ENCODE measurements around the gene RAB9A.
A peak's percentile ranks its signal among the peaks of the same experiment; 100 is the strongest.
"Not testable (repeated sequence)": the region's sequence is repeated elsewhere in the genome, so short reads cannot be mapped to it uniquely, and the experiment has no call there.

The RAB9A gene, protein sequence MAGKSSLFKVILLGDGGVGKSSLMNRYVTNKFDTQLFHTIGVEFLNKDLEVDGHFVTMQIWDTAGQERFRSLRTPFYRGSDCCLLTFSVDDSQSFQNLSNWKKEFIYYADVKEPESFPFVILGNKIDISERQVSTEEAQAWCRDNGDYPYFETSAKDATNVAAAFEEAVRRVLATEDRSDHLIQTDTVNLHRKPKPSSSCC

DNA sequence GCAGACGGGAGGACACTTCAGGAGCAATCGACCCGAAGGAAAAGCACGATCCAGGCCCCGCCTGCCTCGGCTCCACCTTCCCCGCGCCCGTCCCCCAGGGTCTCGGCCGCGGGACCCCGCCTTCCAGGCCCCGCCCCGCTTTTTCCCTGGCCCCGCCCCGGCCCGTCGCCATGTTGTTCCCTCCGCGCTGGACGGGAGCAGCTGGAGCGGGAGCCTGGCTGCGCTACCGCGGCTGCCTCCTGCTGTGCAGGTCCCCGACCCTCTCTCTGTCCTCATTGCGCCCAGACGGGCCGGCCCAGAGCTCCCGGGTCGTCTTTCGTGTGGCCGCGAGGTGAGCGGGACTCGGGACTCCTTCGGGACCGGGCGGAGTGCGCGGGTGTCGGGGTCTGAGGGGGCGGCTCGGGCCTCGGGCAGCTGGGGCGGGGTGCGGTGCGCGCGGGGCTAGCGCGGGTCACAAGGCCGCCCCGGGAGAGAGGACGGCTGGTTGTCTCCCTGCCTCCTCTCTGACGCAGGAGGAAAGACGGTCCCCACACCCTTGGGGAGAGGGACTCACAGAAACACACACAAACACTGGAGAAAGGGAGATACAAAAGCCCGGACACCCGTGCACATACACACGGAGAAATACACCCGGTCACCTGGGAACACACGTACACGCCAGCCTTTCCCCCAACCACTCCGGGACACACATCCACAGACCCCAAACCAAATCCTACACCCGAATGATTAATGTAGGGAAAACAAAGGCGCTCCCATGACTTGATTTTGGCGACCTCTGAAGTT is at the start of gene RAB9A:
Gene RAB9A, plus strand, starts transcription at position 171 of the 783 bp plus-strand sequence. CDS start 19,619 bp downstream, outside the sequence.
- DNase-seq = peak; percentile 75

DNA sequence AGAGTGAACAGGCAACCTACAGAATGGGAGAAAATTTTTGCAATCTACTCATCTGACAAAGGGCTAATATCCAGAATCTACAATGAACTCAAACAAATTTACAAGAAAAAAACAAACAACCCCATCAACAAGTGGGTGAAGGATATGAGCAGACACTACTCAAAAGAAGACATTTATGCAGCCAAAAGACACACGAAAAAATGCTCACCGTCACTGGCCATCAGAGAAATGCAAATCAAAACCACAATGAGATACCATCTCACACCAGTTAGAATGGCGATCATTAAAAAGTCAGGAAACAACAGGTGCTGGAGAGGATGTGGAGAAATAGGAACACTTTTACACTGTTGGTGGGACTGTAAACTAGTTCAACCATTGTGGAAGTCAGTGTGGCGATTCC is 47.2 kb upstream of the RAB9A start:
- not testable (repeated sequence) for DNase-seq

DNA sequence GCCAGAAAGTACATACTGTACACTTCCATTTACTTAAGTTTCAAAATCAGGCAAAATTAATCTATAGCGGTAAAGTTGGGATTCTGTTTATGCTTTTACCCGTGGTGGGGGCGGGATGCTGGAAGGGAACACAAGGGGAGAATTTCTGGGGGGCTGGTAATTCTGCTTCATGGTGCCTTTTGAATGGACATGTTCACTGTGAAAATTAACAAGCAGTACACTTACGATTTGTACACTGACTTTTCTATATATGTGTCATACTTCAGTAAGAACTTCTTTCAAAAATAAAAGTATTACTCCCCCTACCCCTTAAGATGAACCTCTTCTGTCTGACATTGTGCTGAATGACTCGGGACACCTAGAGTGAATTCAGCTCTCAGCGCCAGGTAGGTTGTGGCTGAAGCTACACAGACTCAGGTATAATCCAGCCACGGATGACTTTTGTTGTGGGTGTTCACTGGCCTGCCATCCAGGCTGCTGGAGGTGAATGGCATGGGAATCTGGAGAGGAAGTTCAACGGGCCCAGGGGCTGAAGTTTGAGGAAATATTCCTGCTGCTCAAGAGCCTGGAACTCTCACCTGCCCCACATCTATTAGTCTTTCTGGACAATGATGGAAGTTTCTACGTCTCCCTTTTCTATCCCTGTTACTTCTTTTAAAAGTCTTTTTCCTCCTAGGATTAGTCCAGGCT is 43.3 kb upstream of the RAB9A start:
- no peak for DNase-seq

DNA sequence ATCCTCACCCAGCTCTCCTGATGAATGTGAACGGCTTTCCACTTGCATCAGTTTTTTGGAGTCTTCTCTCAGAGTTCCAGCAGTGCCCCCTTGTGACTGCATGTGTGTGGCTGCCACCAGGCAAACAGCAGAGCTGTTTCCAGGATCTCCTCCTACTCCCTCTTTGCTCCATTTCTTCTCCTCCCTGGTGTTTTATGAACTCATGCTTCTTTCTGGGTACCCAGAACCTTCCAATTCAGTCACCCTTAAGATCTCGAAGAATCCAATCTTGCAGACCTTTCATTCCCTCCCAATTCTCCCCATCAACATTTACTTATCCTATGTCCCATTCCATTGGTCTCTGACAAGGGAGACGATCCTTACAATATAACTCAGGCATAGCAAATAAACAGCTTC is 42.8 kb upstream of the RAB9A start:
- DNase-seq = peak; percentile 71

DNA sequence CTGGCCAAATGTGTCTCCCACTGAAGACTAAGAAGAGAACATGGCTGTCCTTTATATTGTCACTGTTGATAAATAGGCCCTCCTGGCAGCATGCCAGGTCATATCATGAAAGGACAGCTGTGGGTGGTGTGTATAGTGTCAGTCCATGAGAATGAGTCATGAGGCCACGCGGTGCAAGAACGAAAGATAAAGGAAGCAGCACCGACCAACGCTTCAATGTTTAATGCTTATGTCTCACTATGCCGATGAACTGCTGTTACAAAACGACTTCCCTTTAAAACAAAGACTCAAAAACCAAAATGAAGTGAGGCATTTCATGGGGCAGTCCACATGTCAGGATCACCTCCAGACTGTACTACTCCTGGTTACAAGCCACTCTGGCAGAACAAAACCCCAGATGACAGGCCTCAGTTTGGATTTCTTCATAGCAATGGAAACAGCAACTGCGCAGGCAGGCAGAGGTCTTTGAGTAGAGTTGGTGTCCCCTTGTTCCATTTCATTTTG is 41.2 kb upstream of the RAB9A start:
- DNase-seq = peak; percentile 74

DNA sequence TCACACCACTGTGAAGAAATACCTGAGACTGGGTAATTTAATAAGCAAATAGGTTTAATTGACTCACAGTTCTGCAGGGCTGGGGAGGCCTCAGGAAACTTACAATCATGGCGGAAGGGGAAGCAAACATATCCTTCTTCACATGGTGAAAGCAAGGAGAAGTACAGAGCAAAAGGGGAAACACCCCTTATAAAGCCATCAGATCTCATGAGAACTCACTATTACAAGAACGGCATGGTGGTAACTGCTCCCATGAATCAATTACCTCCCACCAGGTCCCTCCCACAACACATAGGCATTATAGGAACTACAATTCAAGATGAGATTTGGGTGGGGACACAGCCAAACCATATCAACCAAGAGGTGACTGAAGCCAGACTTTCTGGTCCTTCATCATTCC is 40.6 kb upstream of the RAB9A start:
- not testable (repeated sequence) for DNase-seq

DNA sequence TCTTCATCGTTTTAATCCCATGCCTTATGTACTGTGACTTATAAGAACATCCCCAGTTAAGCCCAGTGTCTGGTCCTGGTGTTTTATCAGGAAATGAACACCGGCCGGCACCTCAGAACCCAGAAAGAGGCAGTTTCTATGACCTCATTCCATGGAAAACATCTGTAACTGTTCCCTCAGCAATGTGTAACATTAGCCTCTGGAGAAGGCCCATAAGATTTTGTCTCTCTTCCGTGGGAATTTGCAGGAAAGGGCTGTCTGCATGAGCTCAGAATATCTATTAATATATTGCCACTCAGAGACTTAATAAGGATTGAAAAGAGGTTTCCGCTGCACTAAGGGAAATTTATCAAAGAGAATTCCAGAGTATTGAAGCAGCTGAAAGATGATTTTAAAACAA is 39.1 kb upstream of the RAB9A start:
- DNase-seq = peak; percentile 73

DNA sequence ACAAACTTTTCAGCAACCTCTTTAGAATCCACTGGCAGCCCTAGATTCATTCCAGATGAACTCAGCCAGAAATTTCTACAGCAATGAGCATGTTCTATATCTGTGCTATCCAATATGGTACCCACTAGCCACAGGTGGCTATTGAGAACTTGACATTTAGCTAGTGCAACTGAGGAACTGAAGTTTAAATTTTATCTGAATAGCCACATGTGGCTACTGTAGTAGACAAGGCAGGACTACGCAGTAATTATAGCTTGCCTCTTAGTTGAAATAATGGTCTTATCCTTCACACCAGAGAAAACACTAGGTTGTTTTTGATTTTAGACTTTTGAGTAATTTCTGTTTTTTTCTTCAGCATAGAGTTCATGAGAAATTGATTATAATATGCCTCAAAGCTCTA is 38.6 kb upstream of the RAB9A start:
- no peak for DNase-seq

DNA sequence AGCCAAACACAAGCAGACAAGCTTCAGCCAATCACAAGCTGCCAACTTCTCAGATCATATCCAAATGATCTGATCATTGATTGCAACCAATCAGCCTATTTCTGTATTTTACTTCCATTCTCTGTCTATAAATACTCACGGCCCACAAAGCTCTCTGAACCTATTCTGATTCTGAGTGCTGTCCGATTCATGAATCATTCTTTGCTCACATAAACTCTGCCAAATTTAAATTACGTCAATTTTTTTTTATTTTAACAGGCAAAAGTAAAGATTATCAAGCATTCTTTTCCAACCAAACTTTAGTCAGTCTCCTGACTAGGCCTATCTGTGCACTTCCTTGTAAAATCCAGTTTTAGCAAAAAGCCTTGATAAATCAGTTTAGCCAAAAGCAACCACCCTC is 37.8 kb upstream of the RAB9A start:
- peak; percentile 25 for DNase-seq

DNA sequence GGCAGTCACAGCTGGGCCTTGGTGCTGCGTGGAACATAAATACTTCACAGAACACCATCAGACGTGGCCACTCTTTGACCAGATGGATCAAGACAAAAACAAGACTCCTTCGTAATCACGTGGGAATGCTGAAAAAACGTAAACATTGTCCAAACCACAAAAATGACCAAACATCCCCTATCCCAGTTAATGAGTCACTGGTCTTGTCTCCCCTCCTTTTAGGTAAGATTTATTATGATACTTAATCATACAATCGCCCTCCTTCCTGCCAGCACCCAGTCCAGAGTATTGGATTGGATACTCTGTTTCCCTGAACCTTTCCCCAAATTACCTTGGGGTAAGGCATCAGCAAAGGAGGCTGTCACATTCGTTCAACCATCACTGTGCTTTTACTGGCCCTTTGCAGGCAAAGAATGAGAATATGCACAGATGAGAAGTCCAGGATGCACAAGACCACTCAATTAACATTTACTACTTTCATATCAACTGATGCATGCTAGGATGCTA is 36.6 kb upstream of the RAB9A start:
- DNase-seq = peak; percentile 88

DNA sequence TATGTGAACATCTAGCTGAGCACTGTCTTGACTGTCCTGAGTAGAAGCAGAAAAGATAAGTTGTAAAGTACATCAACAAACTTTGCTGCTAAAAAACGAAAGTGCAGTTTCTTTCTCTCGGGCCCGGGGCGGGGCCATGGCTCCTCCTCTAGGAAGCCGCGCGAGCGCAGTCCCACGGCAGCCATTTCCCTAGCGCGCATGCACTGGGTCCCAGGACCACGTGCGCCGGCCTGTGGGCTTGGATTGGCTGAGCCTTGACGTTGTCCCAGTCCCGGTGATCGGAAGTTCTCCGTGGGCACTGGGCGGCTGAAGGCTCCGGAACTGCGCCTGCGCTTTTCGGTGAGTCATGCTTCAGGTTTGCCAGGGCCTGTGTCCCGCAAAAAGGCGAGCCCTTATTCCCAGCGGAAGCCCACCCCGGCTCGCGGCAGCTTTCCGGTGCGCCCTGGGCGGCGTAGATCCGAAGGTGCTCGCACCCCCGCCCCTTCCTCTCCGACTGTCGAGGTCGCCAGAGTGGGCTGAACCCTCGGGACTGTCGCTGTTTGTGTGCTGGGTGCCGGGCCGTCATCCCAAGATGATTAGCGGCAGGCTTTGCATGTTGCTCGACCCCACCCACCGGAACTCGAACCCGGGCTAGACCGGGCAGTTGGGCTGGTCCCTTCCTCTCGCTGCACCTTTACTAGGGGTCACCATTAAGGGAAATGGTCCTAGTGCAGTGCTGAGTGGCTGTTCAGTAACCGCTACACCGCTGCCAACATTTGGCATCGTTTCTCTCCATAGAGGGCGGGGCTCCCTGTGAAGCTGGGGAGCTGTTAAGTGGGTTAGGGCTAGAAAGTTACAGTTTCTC is 35.9 kb upstream of the RAB9A start, which contains the start of gene TCEANC:
Gene TCEANC, plus strand, starts transcription at position 292 of the 844 bp plus-strand sequence. CDS start 9,368 bp downstream, outside the sequence.
- DNase-seq = peak; percentile 97

DNA sequence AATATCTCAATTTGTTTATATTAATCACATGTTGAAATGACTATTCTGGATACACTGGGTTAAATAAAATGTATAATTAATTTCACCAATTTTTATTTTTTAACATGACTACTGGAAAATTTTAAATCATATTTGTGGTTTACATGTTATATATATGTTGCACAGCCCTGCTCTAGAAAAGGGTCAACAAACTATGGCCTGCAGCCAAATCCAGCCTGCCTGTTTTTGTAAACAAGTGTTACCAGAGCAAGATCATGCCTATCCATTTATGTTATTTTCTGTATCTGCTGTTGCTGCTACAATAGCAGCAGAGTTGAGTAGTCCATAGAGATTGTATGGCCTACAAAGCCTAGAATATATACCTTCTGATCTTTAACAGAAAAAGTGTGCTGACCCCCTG is 34.8 kb upstream of the RAB9A start:
- DNase-seq = no peak

DNA sequence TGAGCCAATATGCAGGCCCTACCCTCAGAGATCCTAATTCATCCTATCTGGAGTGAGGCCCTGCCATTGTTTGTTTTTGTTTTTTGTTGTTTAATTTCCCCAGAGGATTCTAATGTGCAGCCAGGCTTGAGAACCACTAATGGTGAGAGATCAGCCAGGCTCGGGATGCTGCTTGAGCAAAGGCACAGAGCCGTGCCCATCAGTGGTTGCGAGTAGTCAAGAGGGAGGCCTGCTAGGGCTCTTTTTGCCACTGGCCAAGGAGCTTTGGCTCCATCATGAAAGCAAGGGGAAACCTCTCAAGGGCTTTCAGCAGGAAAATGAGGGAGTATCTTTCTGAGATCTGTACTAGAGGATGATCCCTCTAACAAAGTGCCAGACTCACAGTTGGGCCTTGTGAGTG is 33.3 kb upstream of the RAB9A start:
- no peak for DNase-seq

DNA sequence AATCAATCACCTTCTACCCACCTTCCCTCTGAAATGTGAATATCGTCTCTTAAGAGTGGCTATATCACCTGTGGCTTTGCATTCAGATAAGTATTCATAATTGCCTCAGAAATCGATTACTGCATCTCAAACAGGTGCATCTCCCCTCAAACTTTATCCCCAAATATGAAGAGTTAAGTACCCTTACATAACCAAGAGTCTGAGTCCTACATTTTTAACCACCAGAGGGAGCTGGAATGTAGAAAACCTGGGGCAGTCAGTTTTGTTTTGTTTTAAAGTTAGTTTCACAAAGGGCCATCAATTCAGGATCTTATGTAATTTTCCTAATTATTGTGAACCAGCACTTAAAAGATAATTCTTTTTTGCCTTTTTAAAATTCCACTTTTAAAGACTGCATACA is 30.3 kb upstream of the RAB9A start:
- peak; percentile 49 for DNase-seq

DNA sequence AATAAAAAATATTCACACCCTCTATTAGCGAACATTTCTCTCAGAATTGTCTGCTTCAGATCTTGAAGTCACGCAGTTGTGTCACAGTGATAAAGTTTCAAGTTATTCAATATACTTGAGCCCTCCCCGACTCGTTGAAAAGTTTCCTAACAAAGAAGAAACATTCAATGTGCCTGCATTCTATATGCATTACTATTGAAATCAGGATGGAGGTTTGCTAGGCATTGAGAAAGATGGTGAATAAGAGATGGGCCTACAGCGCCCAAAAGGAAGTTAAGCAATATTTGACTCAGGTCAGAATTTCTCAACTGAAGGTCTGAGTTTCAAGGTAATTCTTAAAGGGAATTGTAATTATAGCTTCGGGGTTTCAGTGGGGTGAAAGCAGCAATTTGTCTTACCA is 29.9 kb upstream of the RAB9A start:
- DNase-seq = peak; percentile 60

DNA sequence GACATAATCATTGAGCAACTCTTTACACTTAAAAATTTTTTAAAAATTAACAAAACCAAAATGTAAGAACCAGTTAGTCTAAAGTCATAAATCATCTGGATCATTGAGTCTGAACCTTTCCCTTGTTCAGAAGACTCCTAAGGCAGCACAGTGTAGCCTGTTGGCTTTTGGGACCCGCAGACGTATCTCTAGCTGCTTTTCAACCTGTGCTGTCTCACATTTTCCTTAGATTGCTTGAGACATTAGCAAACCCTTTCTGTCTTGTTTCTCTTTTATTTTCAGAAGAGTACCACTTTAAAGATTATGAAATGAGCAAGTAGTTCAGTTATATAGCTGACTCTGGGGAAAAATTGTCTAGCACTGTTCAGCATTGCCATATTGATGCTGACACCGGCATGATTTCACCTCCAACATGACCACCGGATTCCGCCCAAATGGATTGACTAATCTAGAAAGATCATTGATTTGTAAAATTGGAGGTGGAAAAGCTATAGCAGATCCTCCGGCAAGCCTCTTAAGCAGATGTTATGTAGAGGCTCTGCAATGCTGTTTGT is 27.1 kb upstream of the RAB9A start:
- DNase-seq = no peak

DNA sequence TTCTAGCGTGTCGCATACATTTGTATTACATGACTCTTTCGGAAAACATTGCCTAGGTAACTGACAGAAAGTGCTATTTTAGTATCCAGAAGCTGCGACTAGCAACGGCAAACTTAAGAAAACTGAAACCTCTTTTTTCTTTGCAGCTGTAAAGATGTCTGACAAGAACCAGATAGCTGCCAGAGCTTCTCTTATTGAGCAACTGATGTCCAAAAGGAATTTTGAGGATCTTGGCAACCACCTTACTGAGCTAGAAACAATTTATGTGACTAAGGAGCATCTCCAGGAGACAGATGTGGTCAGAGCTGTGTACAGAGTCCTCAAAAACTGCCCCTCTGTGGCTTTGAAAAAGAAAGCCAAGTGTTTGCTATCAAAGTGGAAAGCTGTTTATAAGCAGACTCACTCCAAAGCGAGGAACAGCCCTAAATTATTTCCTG is 26.6 kb upstream of the RAB9A start:
- peak; percentile 49 for DNase-seq

DNA sequence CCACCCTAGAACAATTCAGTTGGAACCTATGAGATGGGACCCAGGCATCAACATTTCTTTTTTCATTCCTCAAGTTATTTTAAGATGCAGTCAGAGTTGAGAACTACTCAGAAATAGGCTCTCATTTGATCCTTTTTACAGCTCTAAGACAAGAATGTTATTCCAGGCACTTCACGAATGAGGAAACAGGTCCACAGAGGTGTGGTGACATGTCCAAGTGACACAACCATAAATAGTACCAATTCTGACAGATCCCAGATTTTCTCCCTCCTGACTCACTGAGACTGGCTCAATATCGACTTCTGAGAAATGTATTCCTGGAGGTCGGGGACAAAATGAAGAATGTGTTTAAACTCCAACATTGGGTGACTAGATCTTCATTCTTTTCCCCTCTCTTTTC is 24.9 kb upstream of the RAB9A start:
- no peak for DNase-seq

DNA sequence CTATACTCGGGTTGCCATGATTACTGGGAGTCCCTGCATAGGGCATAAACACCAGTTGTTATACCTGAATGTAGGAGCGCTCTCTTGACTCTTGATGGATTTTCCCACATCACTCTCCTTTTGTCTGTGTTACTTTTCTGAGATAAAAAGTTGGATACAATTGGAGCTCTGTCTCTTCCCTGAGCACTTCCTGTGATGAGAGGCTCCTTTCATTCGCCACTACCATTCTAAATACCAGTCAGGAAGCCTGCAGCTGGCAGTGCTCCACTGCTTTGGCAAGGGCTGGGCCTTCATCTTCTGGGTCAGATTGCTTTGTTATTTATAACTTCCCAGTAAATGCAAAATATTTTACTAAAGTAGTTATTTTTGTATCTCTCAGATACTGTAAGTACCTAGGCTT is 22.1 kb upstream of the RAB9A start:
- no peak for DNase-seq

DNA sequence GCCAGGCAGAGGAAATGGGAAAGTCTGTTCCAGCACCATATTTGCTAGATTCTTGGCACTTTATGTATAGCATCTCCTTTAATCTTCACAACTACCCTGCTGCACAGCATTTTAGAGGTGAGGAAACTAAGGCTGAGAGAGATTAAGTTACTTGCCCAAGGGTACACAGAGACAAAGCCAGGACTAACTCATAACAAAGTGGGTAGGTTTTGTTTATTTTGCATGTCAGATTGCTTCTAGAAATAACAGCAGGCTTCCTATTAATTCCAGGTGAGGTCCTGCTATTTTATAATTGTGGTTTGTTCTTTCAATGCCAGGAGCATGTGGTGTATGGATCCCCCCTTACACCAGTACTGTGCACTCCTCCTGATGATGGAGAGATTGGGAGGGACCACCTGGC is 21.0 kb upstream of the RAB9A start:
- DNase-seq = no peak

DNA sequence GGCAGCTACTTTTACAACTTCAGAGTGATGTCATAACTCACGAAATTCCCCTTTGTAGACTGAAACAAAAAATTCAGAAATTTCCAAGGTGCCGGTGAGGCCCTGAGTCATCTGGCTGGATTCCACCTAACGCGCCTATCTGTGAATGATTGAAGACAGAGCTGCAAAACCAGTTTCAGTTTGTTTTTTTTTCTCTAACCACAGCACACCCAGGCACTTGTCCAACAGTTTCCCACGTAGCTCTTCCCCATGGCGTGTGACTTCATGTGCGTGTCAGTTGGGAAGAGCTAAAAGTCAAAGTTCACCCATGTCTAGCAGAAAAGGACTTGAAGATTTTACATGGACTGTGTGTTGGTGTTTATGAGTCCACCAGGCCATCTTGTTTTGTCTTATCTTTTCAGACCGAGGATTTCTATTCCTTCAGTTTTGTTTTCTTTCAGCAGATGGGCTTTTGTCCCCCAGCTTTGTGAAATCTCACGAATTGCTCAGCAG is 19.6 kb upstream of the RAB9A start:
- DNase-seq = peak; percentile 93

DNA sequence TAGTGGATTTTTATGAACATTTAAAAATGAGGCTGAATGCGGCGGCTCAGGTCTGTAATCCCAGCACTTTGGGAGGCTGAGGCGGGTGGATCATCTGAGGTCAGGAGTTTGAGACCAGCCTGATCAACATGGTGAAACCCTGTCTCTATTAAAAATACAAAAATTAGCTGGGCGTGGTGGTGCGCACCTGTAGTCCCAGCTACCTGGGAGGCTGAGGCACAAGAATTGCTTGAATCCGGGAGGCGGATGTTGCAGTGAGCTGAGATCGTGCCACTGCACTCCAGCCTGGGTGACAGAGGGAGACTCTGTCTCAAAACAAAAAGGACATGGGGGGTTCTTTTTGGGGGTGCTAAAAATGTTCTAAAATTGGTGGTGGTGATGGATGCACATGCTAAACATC is 19.2 kb upstream of the RAB9A start:
- DNase-seq = not testable (repeated sequence)

Data from fibroblast of skin of right biceps (primary cell).